Peyer's patch (tissue), 4 donors: ENCODE results near the gene ZNF226.

ENCODE experiments used
- CTCF ChIP-seq, 6 experiments: fragments of 450-650 bp in 4 of 6; fragments of 200-600 bp in 2 of 6; sonication (generic) in 1 of 6; IDR thresholded peaks; one replicate each; pipeline ENCODE4 v1.5.1; 2017 to 2019; ENCODE audit warnings: antibody characterized with exemption in 6 of 6, mild to moderate bottlenecking in 3 of 6, moderate library complexity in 1 of 6
- POLR2A ChIP-seq, 2 donors: fragments of 450-650 bp; IDR thresholded peaks; one replicate each; pipeline ENCODE4 v1.5.1; 2017; ENCODE audit warnings: antibody characterized with exemption in 2 of 2, mild to moderate bottlenecking in 2 of 2, moderate library complexity in 2 of 2

GRCh38 chr19:44176590-44176989, 11.7 kb downstream of the ZNF226 start:
- TF ChIP-seq CTCF (IDR thresholded peaks at IDR 0.05) (no peak), POLR2A (IDR thresholded peaks at IDR 0.05) (no peak)
